HUES6 (cell line): ENCODE results near the gene ZCCHC3.

Source experiments
- H3K27ac ChIP-seq: 2 replicates; pipeline ENCODE4 v1.7.0; 2013; ENCODE audit warnings: low read depth, mild to moderate bottlenecking, low read length, inconsistent platforms
- H3K27me3 ChIP-seq: 2 replicates; pipeline ENCODE4 v1.6.1; 2013; ENCODE audit warnings: low read length; ENCODE audit not compliant: control insufficient read depth, insufficient read depth
- H3K36me3 ChIP-seq: 2 replicates; pipeline ENCODE4 v1.6.1; 2013; ENCODE audit warnings: low read length; ENCODE audit not compliant: control insufficient read depth, insufficient read depth
- H3K4me1 ChIP-seq: 2 replicates; pipeline ENCODE4 v1.6.1; 2013; ENCODE audit warnings: low read length; ENCODE audit not compliant: control insufficient read depth, insufficient read depth
- H3K4me3 ChIP-seq: 2 replicates; pipeline ENCODE4 v1.5.1; 2013; ENCODE audit warnings: low read depth, low read length
- H3K9ac ChIP-seq: one replicate; pipeline ENCODE4 v1.6.1; 2013; ENCODE audit warnings: mild to moderate bottlenecking, low read length
- H3K9me3 ChIP-seq: 2 replicates; pipeline ENCODE4 v1.6.1; 2013; ENCODE audit warnings: low read depth, low read length; ENCODE audit not compliant: control insufficient read depth, insufficient read depth

The ZCCHC3 gene

GRCh38 chr20:313948-314347 lies 16.6 kb downstream of the ZCCHC3 start:
- no peak overlapping the region for H3K27ac ChIP-seq
- H3K36me3 ChIP-seq: no peaks in the 10 kb centered on the region
- H3K4me1 ChIP-seq: peaks cover 11% of the 10 kb centered on the region
- H3K4me3 ChIP-seq: no peak overlapping the region
- H3K9me3 ChIP-seq: no peaks in the 10 kb centered on the region
- H3K27me3 ChIP-seq: no peaks in the 10 kb centered on the region
- H3K9ac ChIP-seq: no peak overlapping the region

DNA sequence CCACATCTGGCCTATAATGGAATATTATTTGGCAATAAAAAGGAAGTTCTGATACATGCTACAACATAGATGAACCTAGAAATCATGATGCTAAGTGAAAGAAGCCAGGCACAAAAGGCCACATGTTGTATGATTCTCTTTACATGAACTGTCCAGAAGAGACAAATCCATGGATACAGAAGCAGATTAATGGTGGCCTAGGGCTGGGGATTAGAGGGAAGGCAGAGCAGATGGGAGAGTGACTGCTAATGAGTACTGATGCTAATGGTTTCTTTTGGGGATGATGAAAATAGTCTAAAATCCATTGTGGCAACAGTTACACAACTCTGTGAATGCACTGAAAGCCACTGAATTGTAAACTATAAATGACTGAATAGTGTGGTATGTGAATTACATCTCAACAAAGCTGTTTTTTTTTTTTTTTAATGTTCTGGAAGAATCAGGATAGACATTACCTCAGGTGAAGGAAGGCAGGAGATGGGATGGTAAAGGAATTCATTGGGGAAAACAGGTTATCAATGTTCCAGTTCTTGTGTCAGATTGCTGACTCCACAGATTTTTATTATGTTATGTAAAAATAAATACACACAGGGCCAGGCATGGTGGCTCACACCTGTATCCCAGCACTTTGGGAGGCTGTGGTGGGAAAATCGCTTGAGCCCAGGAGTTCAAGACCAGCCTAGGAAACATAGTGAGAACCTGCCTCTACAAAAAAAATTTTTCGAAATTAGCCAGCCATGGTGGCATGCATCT lies 19.1 kb downstream of the ZCCHC3 start:
- Histone ChIP-seq H3K36me3 (peaks cover 4% of the 10 kb centered on the region), H3K9me3 (no peaks in the 10 kb centered on the region), H3K4me3 (no peak overlapping the region), H3K27me3 (no peaks in the 10 kb centered on the region), H3K27ac (no peak overlapping the region), H3K9ac (no peak overlapping the region), H3K4me1 (no peaks in the 10 kb centered on the region)

GRCh38 chr20:324177-325044 lies 27.0 kb downstream of the ZCCHC3 start:
- Histone ChIP-seq H3K27ac (peak overlapping the region; percentile 57; the same call in 1 of the 2 replicates), H3K27me3 (no peaks in the 10 kb centered on the region), H3K36me3 (peaks cover 9% of the 10 kb centered on the region), H3K4me3 (peak overlapping the region; percentile 89), H3K4me1 (peaks cover 31% of the 10 kb centered on the region), H3K9me3 (no peaks in the 10 kb centered on the region), H3K9ac (peak overlapping the region; percentile 69)

DNA sequence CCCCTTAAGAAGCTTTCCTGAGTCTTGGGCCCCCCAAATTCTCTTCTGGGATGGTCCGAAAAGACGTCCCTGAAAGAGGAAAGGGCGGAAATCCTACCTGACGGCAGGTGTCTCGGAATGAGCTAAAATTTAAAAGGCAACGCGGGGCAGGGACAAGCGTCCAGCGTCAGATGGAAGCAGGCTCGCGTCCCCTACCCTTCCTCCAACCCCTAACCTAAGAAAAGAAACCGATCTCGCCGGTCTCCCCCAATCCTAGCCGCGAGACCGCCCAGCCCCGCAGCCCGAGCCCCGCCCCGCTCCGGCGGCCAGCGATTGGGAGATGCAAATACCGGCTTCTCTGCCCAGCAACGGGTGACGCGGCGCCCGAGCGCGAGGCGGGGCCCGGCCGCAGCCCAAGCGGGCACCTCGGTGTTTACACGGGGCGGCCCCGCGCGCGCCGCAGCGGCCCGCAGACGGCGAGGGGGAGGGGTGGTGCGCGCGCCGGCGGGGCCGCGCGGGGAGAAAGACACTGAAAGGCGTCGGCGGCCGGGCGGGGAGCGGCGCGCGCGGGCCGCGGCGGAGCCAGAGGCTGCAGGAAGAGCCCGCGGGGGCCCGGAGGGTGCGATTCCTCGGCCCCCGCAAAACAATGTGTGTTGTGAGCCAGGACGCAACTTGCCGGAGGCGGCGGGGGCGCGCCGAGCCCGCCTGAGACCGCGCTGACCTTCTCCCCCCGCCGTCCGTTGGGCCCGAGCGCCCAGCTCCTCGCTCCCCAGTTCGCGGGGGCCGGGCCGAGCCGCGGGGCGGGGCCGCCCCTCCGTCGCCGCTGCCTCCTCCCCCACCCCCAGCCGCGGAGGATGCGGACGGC lies 27.9 kb downstream of the ZCCHC3 start, which contains the start of gene SOX12:
SOX12 (plus strand) TSS at position 508 of the 844 bp plus-strand sequence. CDS start 373 bp downstream, outside the sequence.
- Histone ChIP-seq H3K9me3 (no peaks in the 10 kb centered on the region), H3K4me1 (peaks cover 40% of the 10 kb centered on the region), H3K36me3 (peaks cover 8% of the 10 kb centered on the region), H3K4me3 (peak within 1 kb of the TSS; percentile 93), H3K27ac (peak within 1 kb of the TSS; percentile 80; the same call in 1 of the 2 replicates), H3K9ac (peak within 1 kb of the TSS; percentile 96), H3K27me3 (no peaks in the 10 kb centered on the region)

DNA sequence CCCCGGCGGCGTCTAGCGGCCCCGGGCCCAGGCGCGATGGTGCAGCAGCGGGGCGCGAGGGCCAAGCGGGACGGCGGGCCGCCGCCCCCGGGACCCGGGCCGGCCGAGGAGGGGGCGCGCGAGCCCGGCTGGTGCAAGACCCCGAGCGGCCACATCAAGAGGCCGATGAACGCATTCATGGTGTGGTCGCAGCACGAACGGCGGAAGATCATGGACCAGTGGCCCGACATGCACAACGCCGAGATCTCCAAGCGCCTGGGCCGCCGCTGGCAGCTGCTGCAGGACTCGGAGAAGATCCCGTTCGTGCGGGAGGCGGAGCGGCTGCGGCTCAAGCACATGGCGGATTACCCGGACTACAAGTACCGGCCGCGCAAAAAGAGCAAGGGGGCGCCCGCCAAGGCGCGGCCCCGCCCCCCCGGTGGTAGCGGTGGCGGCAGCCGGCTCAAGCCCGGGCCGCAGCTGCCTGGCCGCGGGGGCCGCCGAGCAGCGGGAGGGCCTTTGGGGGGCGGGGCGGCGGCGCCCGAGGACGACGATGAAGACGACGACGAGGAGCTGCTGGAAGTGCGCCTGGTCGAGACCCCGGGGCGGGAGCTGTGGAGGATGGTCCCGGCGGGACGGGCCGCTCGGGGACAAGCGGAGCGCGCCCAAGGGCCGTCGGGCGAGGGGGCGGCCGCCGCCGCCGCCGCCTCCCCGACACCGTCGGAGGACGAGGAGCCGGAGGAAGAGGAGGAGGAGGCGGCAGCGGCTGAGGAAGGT lies 28.7 kb downstream of the ZCCHC3 start:
- Histone ChIP-seq H3K4me1 (peaks cover 41% of the 10 kb centered on the region), H3K9ac (peak overlapping the region; percentile 96), H3K27ac (peak overlapping the region; percentile 80; the same call in 1 of the 2 replicates), H3K36me3 (peaks cover 6% of the 10 kb centered on the region), H3K4me3 (peak overlapping the region; percentile 93), H3K9me3 (no peaks in the 10 kb centered on the region), H3K27me3 (no peaks in the 10 kb centered on the region)

DNA sequence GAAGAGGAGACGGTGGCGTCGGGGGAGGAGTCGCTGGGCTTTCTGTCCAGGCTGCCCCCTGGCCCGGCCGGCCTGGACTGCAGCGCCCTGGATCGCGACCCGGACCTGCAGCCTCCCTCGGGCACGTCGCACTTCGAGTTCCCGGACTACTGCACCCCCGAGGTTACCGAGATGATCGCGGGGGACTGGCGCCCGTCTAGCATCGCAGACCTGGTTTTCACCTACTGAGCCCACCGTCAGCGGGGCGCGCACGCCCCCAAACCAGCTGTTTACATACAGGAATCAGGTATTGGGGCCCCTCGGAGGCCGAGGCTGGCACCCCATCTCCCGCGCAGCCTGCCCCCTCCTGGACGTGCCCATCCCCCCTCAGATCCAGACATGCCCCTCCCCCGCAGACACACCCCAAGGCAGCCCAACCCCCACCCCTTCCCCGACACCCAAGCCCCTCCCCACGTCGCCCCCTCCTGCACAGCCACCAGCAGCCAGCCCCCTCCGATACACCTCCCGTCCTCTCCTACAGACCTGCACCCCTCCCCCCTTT lies 29.3 kb downstream of the ZCCHC3 start:
- peaks cover 6% of the 10 kb centered on the region for H3K36me3 ChIP-seq
- H3K9me3 ChIP-seq: no peaks in the 10 kb centered on the region
- H3K4me1 ChIP-seq: peaks cover 41% of the 10 kb centered on the region
- H3K9ac ChIP-seq: peak overlapping the region; percentile 96
- H3K27me3 ChIP-seq: no peaks in the 10 kb centered on the region
- peak overlapping the region; percentile 93 for H3K4me3 ChIP-seq
- peak overlapping the region; percentile 80; the same call in 1 of the 2 replicates for H3K27ac ChIP-seq

- Histone ChIP-seq H3K4me3 (peak overlapping the region; percentile 93), H3K27ac (no peak overlapping the region), H3K36me3 (peaks cover 6% of the 10 kb centered on the region), H3K9ac (peak overlapping the region; percentile 75), H3K27me3 (no peaks in the 10 kb centered on the region), H3K9me3 (no peaks in the 10 kb centered on the region), H3K4me1 (peaks cover 35% of the 10 kb centered on the region)
Measured at GRCh38 chr20:327186-328026, 30.0 kb downstream of the ZCCHC3 start.

GRCh38 chr20:328027-328974 lies 30.9 kb downstream of the ZCCHC3 start:
- no peak overlapping the region for H3K27ac ChIP-seq
- H3K27me3 ChIP-seq: peaks cover 4% of the 10 kb centered on the region; the same call in 1 of the 2 replicates
- H3K4me3 ChIP-seq: peak overlapping the region; percentile 93
- no peaks in the 10 kb centered on the region for H3K9me3 ChIP-seq
- H3K4me1 ChIP-seq: peaks cover 26% of the 10 kb centered on the region
- peak overlapping the region; percentile 75 for H3K9ac ChIP-seq
- peaks cover 6% of the 10 kb centered on the region for H3K36me3 ChIP-seq
